GM12874 (cell line): Measurements from ENCODE around the gene RALGPS1.

Source experiments
- CTCF ChIP-seq: IDR thresholded peaks from 2 replicates; pipeline ENCODE4 v1.5.1; 2011; ENCODE audit warnings: low read depth, mild to moderate bottlenecking, control low read depth, low read length, moderate library complexity; ENCODE audit not compliant: insufficient read depth

The RALGPS1 gene

GRCh38 chr9:127182901-127183746 is 268.5 kb downstream of the RALGPS1 start:
- TF ChIP-seq CTCF, result no peak

GRCh38 chr9:127183814-127184582 is 269.4 kb downstream of the RALGPS1 start:
- no peak for TF ChIP-seq CTCF

GRCh38 chr9:127184641-127185040 is 270.1 kb downstream of the RALGPS1 start:
- TF ChIP-seq CTCF, result no peak

- no peak for TF ChIP-seq CTCF
Observed at GRCh38 chr9:127185181-127185580, 270.6 kb downstream of the RALGPS1 start.

GRCh38 chr9:127185931-127186781 is 271.6 kb downstream of the RALGPS1 start:
- no peak for TF ChIP-seq CTCF

GRCh38 chr9:127186806-127187205 is 272.2 kb downstream of the RALGPS1 start:
- TF ChIP-seq CTCF, result no peak

GRCh38 chr9:127187231-127187956 is 272.8 kb downstream of the RALGPS1 start:
- no peak for TF ChIP-seq CTCF
